ENCODE data around the gene ARHGAP19. TPM values are rescaled to one million over a fixed set of nuclear protein-coding genes. Genes with fewer than 3 reads are reported as not detected.

Gene ARHGAP19
- total and polyA plus RNA-seq, 2 donors from 2014 or later, result 5.3 to 10.6 TPM

- Histone ChIP-seq H3K27ac (ENCODE audit: low read depth in 2 of 2, low read length in 2 of 2) (no peak overlapping the region), H3K36me3 (ENCODE audit: control insufficient read depth in 2 of 3, insufficient read depth in 3 of 3, low read length in 3 of 3) (no peaks in the 10 kb centered on the region), H3K27me3 (ENCODE audit: control insufficient read depth, insufficient read depth, low read length) (no peaks in the 10 kb centered on the region), H3K4me1 (ENCODE audit: control insufficient read depth in 2 of 3, insufficient read depth in 2 of 3, low read depth in 1 of 3, low read length in 3 of 3) (no peaks in the 10 kb centered on the region), H3K9me3 (ENCODE audit: control insufficient read depth in 2 of 3, insufficient read depth in 1 of 3, low read length in 3 of 3) (no peaks in the 10 kb centered on the region), H3K4me3 (ENCODE audit: low read length in 3 of 3) (no peak overlapping the region), H3K9ac (ENCODE audit: low read length in 3 of 3) (no peak overlapping the region)
- TF ChIP-seq, protein P1, sequence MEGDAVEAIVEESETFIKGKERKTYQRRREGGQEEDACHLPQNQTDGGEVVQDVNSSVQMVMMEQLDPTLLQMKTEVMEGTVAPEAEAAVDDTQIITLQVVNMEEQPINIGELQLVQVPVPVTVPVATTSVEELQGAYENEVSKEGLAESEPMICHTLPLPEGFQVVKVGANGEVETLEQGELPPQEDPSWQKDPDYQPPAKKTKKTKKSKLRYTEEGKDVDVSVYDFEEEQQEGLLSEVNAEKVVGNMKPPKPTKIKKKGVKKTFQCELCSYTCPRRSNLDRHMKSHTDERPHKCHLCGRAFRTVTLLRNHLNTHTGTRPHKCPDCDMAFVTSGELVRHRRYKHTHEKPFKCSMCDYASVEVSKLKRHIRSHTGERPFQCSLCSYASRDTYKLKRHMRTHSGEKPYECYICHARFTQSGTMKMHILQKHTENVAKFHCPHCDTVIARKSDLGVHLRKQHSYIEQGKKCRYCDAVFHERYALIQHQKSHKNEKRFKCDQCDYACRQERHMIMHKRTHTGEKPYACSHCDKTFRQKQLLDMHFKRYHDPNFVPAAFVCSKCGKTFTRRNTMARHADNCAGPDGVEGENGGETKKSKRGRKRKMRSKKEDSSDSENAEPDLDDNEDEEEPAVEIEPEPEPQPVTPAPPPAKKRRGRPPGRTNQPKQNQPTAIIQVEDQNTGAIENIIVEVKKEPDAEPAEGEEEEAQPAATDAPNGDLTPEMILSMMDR (IDR thresholded peaks at IDR 0.05; ENCODE audit: borderline replicate concordance, extremely low read depth, insufficient read depth), result no peak
- DNase-seq, result no peak
- intact Hi-C loops (cut with DNase I), result loop anchor here (10.0 kb wide), 1 partner anchor 128 kb away; no protein-coding TSS in a partner anchor
- no peak for FAIRE-seq
Observed at GRCh38 chr10:97203220-97203619, 89.2 kb downstream of the ARHGAP19 start.

DNA sequence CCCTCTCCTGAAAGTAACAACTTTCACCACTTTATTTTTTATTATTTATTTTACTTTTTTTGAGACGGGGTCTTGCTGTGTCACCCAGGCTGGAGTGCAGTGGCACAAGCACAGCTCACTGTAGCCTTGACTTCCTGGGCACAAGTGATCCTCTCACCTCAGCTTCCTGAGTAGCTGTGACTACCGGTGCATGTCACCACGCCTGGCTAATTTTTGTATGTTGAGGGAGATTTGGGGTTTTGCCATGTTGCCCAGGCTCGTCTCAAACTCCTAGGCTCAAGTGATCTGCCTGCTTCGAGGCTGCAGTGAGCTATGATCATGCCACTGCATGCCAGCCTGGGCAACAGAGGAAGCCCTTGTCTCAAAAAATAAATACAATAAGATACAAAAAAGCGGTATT lies 91.8 kb downstream of the ARHGAP19 start:
- Histone ChIP-seq H3K4me1 (ENCODE audit: control insufficient read depth in 2 of 3, insufficient read depth in 2 of 3, low read depth in 1 of 3, low read length in 3 of 3) (peaks cover 0 to 3% (median 0%) of the 10 kb centered on the region in 3 donors), H3K9ac (ENCODE audit: low read length in 3 of 3) (no peak overlapping the region), H3K9me3 (ENCODE audit: control insufficient read depth in 2 of 3, insufficient read depth in 1 of 3, low read length in 3 of 3) (no peaks in the 10 kb centered on the region), H3K27ac (ENCODE audit: low read depth in 2 of 2, low read length in 2 of 2) (no peak overlapping the region), H3K4me3 (ENCODE audit: low read length in 3 of 3) (no peak overlapping the region), H3K36me3 (ENCODE audit: control insufficient read depth in 2 of 3, insufficient read depth in 3 of 3, low read length in 3 of 3) (no peaks in the 10 kb centered on the region), H3K27me3 (ENCODE audit: control insufficient read depth, insufficient read depth, low read length) (no peaks in the 10 kb centered on the region)
- FAIRE-seq, result no peak
- TF ChIP-seq, protein P1 (IDR thresholded peaks at IDR 0.05; ENCODE audit: borderline replicate concordance, extremely low read depth, insufficient read depth), result no peak
- intact Hi-C loops (cut with DNase I), result loop anchor here (10.0 kb wide), 1 partner anchor 126 kb away; no protein-coding TSS in a partner anchor
- peak in 2 of 5 donors; percentile 32 to 38 for DNase-seq

DNA sequence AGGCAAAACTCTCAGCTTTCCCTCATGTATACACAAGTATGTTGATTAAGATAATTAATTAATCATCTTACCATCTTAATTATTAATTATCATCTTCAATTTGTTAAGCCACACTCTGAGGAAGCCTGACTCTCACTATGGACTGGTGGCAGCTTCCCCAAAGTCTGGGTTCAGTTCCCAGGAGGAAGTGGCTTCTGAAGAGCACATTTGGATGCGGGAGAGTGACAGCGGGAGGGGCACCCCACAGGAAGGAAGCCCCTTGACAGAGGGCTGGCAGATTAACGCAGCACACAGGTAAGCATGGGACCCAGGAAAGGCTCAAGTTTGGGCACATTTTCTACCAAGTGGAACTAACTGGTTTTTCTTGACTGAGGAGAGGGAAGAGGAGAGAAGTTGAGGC lies 93.3 kb downstream of the ARHGAP19 start:
- intact Hi-C loops (cut with DNase I), result no loop called here
- Histone ChIP-seq H3K9me3 (ENCODE audit: control insufficient read depth in 2 of 3, insufficient read depth in 1 of 3, low read length in 3 of 3) (no peaks in the 10 kb centered on the region), H3K36me3 (ENCODE audit: control insufficient read depth in 2 of 3, insufficient read depth in 3 of 3, low read length in 3 of 3) (no peaks in the 10 kb centered on the region), H3K27me3 (ENCODE audit: control insufficient read depth, insufficient read depth, low read length) (no peaks in the 10 kb centered on the region), H3K27ac (ENCODE audit: low read depth in 2 of 2, low read length in 2 of 2) (no peak overlapping the region), H3K4me1 (ENCODE audit: control insufficient read depth in 2 of 3, insufficient read depth in 2 of 3, low read depth in 1 of 3, low read length in 3 of 3) (peaks cover 0 to 3% (median 0%) of the 10 kb centered on the region in 3 donors), H3K4me3 (ENCODE audit: low read length in 3 of 3) (no peak overlapping the region), H3K9ac (ENCODE audit: low read length in 3 of 3) (no peak overlapping the region)
- no peak for DNase-seq
- FAIRE-seq, result no peak
- TF ChIP-seq, protein P1 (IDR thresholded peaks at IDR 0.05; ENCODE audit: borderline replicate concordance, extremely low read depth, insufficient read depth), result no peak

- FAIRE-seq (no peak), DNase-seq (no peak)
- no peak overlapping the region for H3K9ac ChIP-seq (ENCODE audit: low read length in 3 of 3)
- H3K36me3 ChIP-seq (ENCODE audit: control insufficient read depth in 2 of 3, insufficient read depth in 3 of 3, low read length in 3 of 3), result no peaks in the 10 kb centered on the region
- H3K9me3 ChIP-seq (ENCODE audit: control insufficient read depth in 2 of 3, insufficient read depth in 1 of 3, low read length in 3 of 3), result no peaks in the 10 kb centered on the region
- no peak overlapping the region for H3K27ac ChIP-seq (ENCODE audit: low read depth in 2 of 2, low read length in 2 of 2)
- H3K27me3 ChIP-seq (ENCODE audit: control insufficient read depth, insufficient read depth, low read length), result no peaks in the 10 kb centered on the region
- H3K4me3 ChIP-seq (ENCODE audit: low read length in 3 of 3), result no peak overlapping the region
- TF ChIP-seq, protein P1 (IDR thresholded peaks at IDR 0.05; ENCODE audit: borderline replicate concordance, extremely low read depth, insufficient read depth), result no peak
- intact Hi-C loops (cut with DNase I), result no loop called here
- H3K4me1 ChIP-seq (ENCODE audit: control insufficient read depth in 2 of 3, insufficient read depth in 2 of 3, low read depth in 1 of 3, low read length in 3 of 3), result peaks cover 0 to 3% (median 0%) of the 10 kb centered on the region in 3 donors
Observed at GRCh38 chr10:97197030-97197500, 95.4 kb downstream of the ARHGAP19 start.
